ENCODE data around the gene WDR89.
"Not testable (repeated sequence)": the region's sequence is repeated elsewhere in the genome, so short reads cannot be mapped to it uniquely, and the experiment has no call there.

WDR89 gene, protein sequence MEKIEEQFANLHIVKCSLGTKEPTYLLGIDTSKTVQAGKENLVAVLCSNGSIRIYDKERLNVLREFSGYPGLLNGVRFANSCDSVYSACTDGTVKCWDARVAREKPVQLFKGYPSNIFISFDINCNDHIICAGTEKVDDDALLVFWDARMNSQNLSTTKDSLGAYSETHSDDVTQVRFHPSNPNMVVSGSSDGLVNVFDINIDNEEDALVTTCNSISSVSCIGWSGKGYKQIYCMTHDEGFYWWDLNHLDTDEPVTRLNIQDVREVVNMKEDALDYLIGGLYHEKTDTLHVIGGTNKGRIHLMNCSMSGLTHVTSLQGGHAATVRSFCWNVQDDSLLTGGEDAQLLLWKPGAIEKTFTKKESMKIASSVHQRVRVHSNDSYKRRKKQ

DNA sequence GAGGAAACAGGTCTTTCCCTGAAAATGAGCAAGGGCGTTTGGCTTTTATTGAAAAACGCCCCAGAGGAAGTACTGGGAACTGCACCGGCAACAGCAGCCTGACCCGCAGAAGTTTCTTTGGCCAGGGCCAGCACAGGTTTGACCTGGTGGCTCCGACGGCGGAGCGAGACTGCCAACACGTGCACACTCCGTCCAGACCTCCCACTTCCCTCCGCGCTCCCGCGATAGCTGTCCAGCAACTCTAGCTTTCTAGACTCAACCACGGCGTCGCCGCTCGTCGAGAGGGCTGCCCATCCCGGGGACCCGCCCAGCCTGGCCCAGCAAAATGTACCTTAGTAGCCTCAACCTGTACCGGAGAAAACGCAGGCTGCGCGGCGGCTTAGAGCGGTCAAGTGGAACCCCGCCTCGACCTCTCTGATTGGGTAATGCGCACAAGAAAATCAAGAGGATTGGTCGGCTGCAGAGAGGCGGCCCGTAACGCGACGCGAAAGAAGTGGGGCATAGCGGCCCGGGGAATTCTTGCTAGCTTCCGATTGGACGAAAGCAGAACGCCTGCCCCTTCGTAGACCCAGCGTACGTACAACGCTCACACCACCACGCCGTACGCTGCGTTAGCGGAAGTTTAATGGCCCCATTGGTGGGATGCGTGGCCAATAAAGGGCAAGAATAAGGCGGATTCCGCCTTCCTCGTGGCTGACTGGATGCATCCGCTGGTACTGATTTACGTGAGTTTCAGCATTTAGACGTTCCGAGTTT is at the start of gene WDR89:
Gene WDR89 (minus strand): TSS at position 399 of the 756 bp plus-strand sequence. CDS start 41,929 bp downstream, outside the sequence.
- DNase-seq: peak; percentile 99

DNA sequence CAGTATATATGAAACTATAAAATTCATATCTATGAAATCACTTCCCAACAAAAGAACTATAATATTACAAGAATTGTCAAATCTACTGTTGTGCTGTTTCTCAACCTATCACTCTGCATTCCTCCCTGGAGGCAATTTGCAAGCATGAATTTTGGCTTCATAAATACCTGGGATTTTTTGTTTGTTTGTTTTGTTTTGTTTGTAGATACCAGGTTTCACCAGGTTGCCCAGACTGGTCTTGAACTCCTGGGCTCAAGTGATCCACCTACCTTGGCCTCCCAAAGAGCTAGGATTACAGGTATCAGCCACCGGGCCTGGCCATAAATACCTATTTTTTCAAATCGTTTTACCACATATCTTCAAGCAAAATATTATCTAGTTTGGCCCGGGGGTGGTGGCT is 47.5 kb upstream of the WDR89 start:
- no peak for DNase-seq

DNA sequence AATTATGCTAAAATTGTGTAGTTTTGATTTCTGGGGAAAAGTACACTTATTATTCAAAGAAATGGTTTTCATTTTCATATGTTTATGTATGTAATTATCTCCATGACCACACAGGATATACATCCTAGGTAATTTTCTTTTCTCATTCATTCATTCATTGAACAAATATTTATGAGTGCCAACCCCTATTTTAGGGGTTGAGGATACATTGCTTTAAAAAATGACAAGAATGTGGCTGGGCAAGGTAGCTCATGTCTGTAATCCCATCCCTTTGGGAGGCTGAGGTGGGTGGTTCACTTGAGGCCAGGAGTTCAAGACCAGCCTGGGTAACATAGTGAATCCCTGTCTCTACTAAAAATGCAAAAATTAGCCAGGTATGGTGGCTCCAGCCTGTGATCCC is 45.3 kb upstream of the WDR89 start:
- DNase-seq: no peak

DNA sequence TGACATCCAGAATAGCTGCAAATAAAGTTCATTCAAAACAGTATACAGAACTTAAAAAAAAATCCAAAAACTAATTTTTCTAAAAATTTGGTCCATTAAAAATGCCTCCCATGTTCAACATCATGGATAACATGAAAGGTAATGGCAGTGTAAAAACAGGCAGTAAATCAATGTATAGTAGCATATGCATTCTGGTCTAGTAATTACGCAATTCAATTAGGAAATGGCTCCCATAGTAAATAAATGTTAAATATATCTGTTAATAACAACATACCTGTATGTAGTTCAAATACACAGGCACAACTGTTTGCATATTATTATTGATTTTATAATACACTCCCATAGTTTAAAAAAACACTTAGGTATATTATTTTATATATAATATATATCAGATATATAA is 43.7 kb upstream of the WDR89 start:
- no peak for DNase-seq

DNA sequence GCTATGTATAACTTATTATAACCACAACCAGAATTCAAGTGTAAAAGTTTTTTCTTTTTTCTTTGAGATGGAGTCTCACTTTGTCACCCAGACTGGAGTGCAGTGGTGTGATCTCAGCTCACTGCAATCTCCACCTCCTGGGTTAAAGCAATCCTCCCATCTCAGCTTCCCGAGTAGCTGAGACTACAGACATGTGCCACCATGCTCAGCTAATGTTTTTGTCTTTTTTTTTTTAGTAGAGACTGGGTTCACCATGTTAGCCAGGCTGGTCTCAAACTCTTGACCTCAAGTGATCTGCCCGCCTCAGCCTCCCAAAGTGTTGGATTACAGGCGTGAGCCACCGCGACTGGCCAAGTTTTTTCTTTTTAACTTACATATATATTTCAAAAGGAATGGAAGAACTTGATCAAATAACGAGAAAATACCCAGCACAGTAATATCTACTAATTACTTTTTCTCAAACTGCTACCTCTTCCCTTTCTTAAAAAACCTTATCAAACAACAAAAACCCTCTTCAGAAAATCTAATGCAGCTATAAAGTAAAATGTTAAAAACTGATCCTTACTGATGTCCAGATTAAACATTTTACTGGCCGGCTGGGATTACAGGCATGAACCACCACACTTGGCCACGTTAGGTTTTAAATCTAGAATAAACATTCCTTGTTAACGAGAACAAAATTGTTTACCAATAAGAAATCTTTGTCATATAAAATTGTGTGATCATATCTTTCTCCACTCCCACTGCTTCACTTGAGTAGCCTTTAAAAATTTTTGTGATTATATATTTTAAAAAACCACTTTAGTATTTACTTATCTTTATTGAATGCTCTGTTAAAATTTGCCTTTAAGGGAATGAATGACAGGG is 41.3 kb upstream of the WDR89 start:
- DNase-seq: no peak

DNA sequence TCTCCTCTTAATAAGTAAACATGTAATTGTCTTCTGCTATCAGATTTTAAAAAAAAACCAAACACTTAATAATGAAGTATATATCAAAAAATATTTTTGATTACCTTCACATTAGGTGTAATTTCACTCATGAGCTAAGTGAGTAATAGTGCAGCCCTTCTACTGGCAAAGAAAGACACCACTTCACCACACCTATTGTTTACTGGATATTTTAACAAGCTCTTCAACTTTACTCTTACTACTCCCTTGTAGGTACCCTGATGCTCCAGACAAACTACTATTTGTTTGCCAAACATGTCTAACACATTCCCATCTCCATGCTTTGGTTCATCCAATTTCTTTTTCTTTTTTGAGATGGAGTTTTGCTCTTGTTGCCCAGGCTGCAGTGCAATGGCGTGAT is 36.9 kb upstream of the WDR89 start:
- DNase-seq: no peak

DNA sequence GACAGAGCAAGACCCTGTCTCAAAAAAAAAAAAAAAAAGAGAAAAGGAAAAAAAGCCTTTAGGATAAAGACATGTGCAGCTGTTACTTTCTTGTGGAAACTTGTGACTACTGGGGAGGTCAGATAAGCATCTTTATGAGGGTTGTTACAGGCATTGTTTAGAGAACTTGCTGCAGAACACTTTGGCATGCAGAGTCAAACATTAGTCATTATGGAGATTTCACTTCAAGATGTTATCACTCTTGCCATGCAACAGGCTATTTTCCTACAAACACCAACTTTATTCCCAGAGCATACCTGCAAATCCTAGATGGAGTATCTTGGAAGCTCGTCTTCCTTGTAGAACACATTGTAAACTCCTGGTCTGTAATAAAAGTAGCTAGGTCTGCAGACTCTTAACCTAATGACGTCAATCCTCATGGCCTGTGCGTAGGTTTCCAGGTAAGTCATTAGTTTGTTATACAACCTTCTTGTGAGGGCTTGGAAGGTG is 36.3 kb upstream of the WDR89 start:
- DNase-seq: no peak

DNA sequence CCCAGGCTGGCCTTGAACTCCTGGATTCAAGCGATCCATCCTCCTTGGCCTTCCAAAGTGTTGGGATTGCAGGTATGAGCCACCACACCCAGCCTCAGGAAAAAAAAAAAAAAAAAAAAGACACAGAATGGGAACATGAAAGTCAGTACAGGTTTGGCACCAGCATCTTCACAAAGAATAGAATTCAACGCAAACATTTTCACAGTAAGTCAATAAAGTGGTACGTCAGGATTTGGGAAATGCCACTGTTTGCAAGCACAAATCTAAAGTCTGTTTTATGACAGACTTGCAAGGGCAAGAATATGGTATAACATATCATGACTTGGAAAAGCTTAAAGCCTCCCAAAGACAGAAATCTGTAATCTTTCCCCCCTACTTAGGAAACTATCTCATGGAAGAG is 34.9 kb upstream of the WDR89 start:
- no peak for DNase-seq

DNA sequence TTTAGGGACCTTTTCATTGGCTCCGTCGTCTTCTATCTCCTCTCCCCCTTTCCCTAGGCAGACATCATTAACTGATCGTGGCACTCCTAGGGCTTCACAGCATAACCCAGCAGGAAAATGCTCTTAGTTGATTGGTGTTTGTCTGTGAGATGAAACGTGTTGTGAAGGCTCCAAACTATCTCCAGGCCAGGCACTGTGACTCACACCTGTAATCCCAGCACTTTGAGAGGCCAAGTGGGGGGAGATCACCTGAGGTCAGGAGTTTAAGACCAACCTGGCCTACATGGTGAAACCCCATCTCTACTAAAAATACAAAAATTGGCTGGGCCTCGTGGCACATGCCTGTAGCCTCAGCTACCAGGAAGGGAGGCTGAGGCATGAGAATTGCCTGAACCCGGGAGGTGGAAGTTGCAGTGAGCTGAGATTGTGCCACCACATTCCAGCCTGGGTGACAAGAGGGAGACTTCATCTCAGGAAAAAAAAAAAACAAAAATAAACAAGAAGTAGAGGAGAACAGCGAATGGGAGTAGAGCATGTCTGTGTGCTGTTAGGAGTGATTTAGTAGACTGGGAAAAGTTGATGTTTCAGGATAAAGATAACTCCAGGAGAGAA is 32.3 kb upstream of the WDR89 start:
- no peak for DNase-seq

DNA sequence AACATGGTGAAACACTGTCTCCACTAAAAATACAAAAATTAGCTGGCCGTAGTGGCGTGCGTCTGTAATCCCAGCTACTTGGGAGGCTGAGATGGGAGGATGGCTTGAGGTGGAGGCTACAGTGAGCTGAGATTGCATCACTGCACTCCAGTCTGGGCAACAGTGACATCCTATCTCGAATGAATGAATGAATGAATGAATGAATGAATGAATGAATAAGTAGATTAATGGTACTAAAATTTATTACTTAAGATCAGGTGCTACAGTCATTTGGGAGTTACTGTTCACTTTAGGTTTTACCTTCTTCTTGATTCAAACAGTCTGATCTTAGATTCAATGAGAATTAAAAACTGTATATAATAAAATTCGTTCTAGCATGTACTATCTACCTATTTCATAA is 31.6 kb upstream of the WDR89 start:
- DNase-seq: no peak

DNA sequence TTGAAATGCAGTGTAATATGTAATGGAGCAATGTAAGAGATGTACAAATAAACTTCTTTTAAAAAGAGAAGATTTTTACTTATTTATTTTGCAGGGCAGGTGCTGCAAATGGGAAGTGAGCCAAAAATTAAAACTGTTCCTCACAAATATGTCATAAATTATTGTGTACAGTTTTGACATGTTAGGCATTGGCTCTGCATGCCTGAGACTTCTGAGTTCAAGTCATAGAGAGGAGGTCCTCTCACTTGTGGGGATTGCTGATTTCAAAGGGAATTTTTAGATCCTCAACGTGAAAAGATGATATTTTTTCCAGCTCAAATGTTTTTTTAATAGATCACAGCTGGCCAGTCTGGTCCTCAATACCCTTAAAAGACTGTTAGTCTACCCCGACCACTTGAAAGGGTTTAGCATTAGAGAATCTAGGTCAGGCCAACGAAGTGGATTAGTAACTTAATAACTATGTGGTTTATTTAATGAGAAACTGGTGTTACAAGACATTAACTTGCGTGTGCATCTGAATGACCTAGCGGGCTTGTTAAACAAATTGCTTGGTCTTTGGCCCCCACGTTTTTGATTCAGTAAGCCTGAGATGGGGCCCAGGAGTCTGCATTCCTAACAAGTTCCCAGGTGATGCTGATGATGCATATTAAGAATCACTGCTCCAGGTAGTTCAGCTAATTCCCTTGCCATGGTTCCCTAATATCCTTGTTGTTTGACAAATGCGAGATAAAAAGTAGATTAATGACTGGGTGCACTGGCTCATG is 30.9 kb upstream of the WDR89 start:
- no peak for DNase-seq

DNA sequence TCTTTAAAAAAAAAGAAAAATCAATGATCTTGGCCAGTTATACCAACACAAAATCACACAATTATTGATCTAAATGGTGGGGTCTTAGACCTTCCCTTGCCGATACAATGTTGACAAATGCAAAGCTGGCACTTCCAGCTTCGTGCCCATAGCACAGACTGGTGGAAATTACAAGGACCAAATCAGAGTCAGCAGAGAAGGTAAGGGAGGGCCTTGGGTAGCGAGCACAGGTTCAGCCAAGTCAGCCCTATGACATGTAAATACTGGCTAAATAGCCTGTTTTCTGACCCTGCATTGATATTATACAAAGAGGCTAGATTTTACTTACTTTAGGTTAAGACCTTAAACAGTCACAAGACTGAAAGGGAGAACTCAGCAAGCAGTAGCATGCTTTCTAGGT is 30.3 kb upstream of the WDR89 start:
- no peak for DNase-seq

DNA sequence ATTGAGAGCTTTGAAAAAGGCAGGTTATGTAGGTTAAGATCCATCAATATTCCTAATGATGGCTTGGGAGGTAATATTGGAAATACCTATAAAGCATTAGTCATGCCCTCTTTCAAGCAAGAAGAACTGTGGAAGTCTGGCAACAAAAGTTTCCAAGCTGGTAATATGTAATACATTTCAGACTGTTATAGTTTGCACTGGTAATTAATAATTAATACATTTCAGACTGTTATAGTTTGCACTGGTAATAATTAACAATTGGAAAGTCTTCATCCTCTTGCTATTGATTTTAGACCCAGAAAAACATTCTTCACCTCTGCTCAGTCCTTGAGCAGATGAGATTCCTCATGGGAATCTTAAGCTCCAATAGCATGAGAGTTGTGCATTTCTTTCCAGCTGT is 29.0 kb upstream of the WDR89 start:
- no peak for DNase-seq

DNA sequence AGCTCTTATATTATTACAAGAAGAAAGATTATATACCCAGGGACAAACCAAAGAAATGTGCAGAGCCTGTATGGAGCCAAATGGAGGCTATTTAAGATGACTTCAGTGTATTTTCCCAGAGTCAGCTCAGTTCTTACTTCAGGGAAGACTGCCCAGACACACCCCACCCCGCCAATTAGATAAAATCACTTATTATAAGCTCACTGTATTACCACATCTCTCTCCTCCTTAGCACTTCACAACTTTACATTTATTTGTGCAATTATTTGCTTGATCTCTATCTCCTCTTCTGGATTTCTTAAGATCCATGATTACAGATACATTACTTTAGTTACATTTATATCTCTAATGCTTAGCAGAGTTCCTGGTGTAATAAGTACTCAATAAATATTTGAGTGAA is 24.7 kb upstream of the WDR89 start:
- no peak for DNase-seq

DNA sequence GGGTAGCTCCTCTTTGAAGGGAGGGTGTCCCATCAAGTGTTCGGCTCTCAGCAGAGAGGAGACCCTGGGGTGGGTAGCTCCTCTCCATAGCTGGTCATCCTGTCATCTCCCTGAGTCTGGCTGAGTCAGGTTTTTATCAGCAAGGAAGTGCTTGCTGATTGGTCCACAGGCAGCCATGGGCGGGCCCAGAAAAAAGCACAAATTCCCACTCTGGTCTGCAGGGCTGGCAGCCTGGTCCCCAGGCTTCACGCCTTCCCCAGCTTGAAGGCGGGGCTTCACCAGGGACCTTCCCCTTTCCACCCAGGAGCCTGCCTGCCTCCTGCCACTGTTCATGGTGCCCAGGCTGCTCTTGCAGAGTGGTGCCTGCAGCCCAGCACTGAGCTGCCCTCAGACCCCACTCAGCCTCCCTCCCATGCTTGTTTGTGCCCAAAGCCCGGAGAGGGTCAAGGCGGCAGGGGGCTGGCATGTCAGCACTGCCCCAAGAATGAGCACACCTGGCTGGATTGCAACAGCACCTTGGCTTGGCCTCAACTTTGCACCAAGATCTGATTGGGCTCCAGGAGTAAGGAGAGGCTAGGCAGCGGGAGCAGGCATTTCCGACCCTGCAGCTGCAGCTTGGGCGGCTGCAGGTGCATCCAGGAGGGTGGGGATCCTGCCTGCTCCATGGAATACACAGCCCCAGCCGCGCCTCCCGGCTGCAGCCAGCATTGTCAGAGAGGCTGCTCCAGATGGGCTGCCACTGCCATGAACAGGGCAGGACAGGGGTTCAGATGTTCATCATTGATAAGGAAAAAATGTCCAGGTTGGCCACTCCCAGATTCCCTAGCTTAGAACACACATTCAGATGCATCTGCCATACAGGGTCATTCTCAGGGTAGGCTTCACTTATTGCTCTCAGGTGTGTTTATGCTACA is 22.0 kb upstream of the WDR89 start:
- no peak for DNase-seq

DNA sequence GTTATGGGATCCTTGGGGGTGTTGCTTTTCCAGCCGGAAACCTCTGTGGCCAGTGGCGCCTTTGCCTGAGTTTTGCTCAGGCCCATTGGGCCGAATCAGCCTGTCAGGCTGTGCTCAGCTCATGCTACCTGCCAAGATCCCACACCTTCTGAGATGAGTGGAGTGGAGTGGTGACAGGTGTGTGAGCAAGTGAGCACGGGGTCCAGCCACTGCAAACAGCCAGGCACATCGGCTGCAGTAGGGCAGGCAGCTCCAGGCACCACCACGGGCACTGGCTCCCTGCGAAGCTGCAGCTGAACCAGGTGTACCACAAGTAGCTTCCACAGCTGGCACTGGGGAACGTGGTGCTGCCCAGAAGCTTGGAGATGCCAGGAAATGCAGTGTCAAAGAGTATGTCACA is 21.1 kb upstream of the WDR89 start:
- DNase-seq: no peak

DNA sequence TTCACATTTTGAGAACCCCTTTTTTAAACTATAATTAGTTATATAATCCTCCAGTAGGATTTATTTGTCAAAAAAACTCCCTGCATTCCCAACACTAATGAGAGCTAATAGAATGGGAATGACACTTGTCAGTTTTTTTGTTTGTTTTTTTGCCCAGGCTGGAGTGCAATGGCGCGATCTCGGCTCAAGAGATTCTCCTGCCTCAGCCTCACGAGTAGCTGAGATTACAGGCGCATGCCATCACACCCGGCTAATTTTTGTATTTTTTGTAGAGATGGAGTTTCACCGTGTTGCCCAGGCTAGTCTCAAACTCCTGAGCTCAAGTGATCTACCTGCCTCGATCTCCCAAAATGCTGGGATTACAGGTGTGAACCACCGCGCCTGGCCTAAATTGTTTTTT is 20.2 kb upstream of the WDR89 start:
- not testable (repeated sequence) for DNase-seq

DNA sequence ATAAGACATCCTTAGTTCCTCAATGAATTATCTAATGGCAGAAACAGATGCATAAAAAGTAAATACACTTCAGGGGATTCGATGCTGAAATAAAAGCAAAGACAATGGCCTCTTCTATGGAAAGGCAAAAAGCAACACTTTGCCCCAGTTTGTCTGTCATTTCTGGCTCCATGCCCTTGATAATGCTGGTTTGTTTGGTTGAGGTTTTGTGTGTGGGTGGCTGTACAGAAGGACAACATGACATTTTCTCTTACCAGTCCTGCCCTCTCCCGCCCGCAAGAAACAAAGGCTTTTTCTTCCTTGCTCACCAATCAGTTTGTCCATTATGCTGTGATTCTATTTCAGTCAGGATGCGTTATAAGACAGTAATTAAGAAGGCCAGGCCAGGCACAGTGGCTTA is 18.1 kb upstream of the WDR89 start:
- no peak for DNase-seq

DNA sequence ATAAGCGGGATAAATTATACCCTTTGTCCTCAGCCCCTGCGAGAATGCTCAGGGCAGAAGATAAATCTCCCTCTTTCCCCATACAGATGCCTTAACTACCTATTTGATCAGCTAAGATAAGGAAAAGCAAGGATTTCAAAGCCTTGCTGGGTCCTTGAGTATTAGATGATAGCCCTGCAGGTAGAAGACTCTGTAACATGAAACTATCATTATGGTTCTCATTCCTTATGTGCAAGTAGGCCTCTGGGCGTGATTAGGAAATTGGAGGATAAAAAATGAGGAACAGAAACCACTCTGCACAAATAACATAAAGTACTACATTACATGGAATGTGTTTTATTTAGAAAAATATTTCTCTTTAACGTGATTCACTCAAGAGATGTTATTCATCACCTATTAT is 14.5 kb upstream of the WDR89 start:
- DNase-seq: no peak

DNA sequence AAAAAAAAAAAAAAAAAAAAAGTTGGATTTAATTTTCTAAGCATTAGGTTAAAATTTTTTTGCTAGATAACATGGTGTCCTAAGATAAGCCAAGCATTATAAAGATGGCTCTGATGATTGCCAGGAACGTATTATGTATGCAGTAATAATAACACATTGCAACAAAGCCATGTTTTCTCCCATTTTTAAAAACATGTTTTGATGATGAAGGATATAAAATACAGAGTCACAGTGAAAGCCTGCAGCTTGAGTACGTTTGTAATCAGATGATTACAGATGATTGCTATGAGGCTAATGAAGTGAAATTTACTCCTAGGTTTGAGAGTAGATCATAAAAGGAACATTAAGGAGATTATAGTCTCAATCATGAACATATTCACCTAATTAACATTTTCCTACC is 13.3 kb upstream of the WDR89 start:
- DNase-seq: no peak

DNA sequence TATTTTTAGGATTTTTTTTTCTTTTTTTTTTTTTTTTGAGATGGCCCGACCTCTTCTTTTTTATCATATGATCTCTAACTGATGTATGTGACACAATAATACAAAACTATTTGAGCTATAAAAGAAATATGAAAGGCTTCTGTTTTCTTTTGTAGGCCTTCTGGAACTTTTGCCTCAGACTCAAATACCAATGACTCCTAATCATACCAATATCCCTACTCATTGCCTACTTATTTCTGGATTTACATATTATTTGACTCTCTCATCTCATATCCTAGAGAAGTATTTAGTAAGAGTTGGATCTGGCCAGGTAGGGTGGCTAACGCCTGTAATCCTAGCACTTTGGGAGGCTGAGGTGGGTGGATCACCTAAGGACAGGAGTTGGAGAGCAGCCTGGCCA is 12.7 kb upstream of the WDR89 start:
- DNase-seq: no peak
